GM23338 (cell line): Measurements from ENCODE around the gene JPH4. TPM values are rescaled to one million over a fixed set of nuclear protein-coding genes. Genes with fewer than 3 reads are reported as not detected.
A peak's percentile ranks its signal among the peaks of the same experiment; 100 is the strongest.

Experiments
- ATAC-seq: fragments of 200-7000 bp; cut with Tn5 transposase; 3 replicates; pipeline ENCODE4 v1.9.1; 2020
- DNase-seq: peaks from one replicate; pipeline ENCODE4 v3.0.0-alpha.2; 2015; ENCODE audit warnings: low spot score
- H2AFZ ChIP-seq: fragments of 200-600 bp; sonication (generic); 2 replicates; pipeline ENCODE4 v1.8.0; 2016; ENCODE audit warnings: antibody characterized with exemption, mild to moderate bottlenecking, moderate library complexity
- H3F3A ChIP-seq: fragments of 200-600 bp; sonication (generic); replicated peaks from 2 replicates; pipeline ENCODE4 v1.8.0; 2017; ENCODE audit warnings: antibody characterized with exemption, mixed run types, low read depth
- H3K27ac ChIP-seq: fragments of 200-600 bp; sonication (generic); 2 replicates; pipeline ENCODE4 v1.6.1; 2016; ENCODE audit warnings: low read depth
- H3K27me3 ChIP-seq: fragments of 200-600 bp; sonication (generic); 2 replicates; pipeline ENCODE4 v1.8.0; 2016; ENCODE audit warnings: mild to moderate bottlenecking, mixed run types, moderate library complexity; ENCODE audit not compliant: insufficient read depth
- H3K36me3 ChIP-seq: fragments of 200-600 bp; sonication (generic); 2 replicates; pipeline ENCODE4 v1.8.0; 2016; ENCODE audit warnings: mild to moderate bottlenecking; ENCODE audit not compliant: insufficient read depth
- H3K4me1 ChIP-seq: fragments of 200-600 bp; sonication (generic); 2 replicates; pipeline ENCODE4 v1.8.0; 2016; ENCODE audit warnings: mild to moderate bottlenecking, moderate library complexity; ENCODE audit not compliant: insufficient read depth
- H3K4me2 ChIP-seq: fragments of 200-600 bp; sonication (generic); 2 replicates; pipeline ENCODE4 v1.7.1; 2017; ENCODE audit warnings: mixed run types
- H3K4me3 ChIP-seq: fragments of 200-600 bp; sonication (generic); 2 replicates; pipeline ENCODE4 v1.6.1; 2016; ENCODE audit warnings: mixed run types
- H3K79me2 ChIP-seq: fragments of 200-600 bp; sonication (generic); replicated peaks from 2 replicates; pipeline ENCODE4 v1.8.0; 2017; ENCODE audit warnings: mild to moderate bottlenecking; ENCODE audit not compliant: insufficient read depth
- H3K9me2 ChIP-seq: fragments of 200-600 bp; sonication (generic); 2 replicates; pipeline ENCODE4 v1.8.0; 2017; ENCODE audit not compliant: insufficient read depth
- H4K20me1 ChIP-seq: fragments of 200-600 bp; sonication (generic); replicated peaks from 2 replicates; pipeline ENCODE4 v1.8.0; 2017; ENCODE audit warnings: mild to moderate bottlenecking; ENCODE audit not compliant: insufficient read depth
- H3K27ac Mint-ChIP-seq: 2 replicates; pipeline ENCODE4 v1.8.0; 2020; ENCODE audit warnings: inconsistent platforms, mild to moderate bottlenecking, moderate library complexity, mixed read lengths
- H3K27me3 Mint-ChIP-seq: 3 replicates; pipeline ENCODE4 v1.8.0; 2022; ENCODE audit warnings: low read depth, mild to moderate bottlenecking, moderate library complexity, mixed read lengths, inconsistent platforms; ENCODE audit not compliant: insufficient read depth, poor library complexity
- H3K36me3 Mint-ChIP-seq: 3 replicates; pipeline ENCODE4 v1.8.0; 2021; ENCODE audit warnings: low read depth, mild to moderate bottlenecking, inconsistent platforms, moderate library complexity, mixed read lengths
- H3K4me1 Mint-ChIP-seq: 3 replicates; pipeline ENCODE4 v1.8.0; 2020; ENCODE audit warnings: mild to moderate bottlenecking, inconsistent platforms, mixed read lengths
- H3K4me3 Mint-ChIP-seq: 3 replicates; pipeline ENCODE4 v1.8.0; 2021; ENCODE audit warnings: moderate library complexity, mild to moderate bottlenecking, inconsistent platforms, mixed read lengths
- H3K9me3 Mint-ChIP-seq: 3 replicates; pipeline ENCODE4 v1.8.0; 2020; ENCODE audit warnings: moderate library complexity, mild to moderate bottlenecking, inconsistent platforms, mixed read lengths
- CTCF ChIP-seq, 2 experiments: fragments of 200-600 bp in 1 of 2; sonication (generic) in 1 of 2; conservative IDR thresholded peaks; 2 replicates each; pipeline versions ENCODE4 v1.5.1 to v1.6.1; 2016 to 2017; ENCODE audit warnings: antibody characterized with exemption in 2 of 2, low read depth in 2 of 2, mild to moderate bottlenecking in 2 of 2, moderate library complexity in 1 of 2
- EZH2 ChIP-seq: fragments of 200-600 bp; sonication (generic); IDR thresholded peaks from one replicate; pipeline ENCODE4 v1.8.0; 2017; ENCODE audit warnings: antibody characterized with exemption, mild to moderate bottlenecking, low read depth; ENCODE audit not compliant: unreplicated experiment
- EZH2phosphoT487 ChIP-seq: fragments of 200-600 bp; sonication (generic); IDR thresholded peaks from one replicate; pipeline ENCODE4 v1.8.1; 2018; ENCODE audit warnings: antibody characterized with exemption; ENCODE audit not compliant: unreplicated experiment
- JUNB ChIP-seq: IDR thresholded peaks from one replicate; pipeline ENCODE4 v1.6.1; 2016; ENCODE audit warnings: antibody characterized with exemption; ENCODE audit not compliant: unreplicated experiment
- NANOG ChIP-seq: IDR thresholded peaks from 2 replicates; pipeline ENCODE4 v1.6.1; 2016; ENCODE audit warnings: antibody characterized with exemption, borderline replicate concordance
- POLR2AphosphoS5 ChIP-seq: IDR thresholded peaks from 2 replicates; pipeline ENCODE4 v1.6.1; 2016; ENCODE audit warnings: antibody characterized with exemption, low read depth
- REST ChIP-seq: IDR thresholded peaks from one replicate; pipeline ENCODE4 v1.6.1; 2018; ENCODE audit warnings: antibody characterized with exemption; ENCODE audit not compliant: unreplicated experiment
- ZNF114 ChIP-seq: fragments of 250-450 bp; sonication (Bioruptor Pico); IDR thresholded peaks from 2 replicates; pipeline ENCODE4 v1.5.0; 2020; ENCODE audit warnings: mild to moderate bottlenecking, moderate library complexity
- polyA plus RNA-seq: library from polyadenylated mRNA; unstranded; fragments of >200 nt; fragmentation: Nextera tagmentation; extraction: Ambion mirVana; gene quantifications from 2 replicates; pipeline ENCODE4 v1.2.1, GENCODE V29; 2016
- total RNA-seq: library from RNA; depleted of rRNA; stranded (reverse); fragments of >200 nt; shearing (Covaris generic); gene quantifications from 2 replicates; pipeline ENCODE4 v1.2.3, GENCODE V29; 2014
- TF ChIP-seq, protein P1 (sequence below): IDR thresholded peaks from 2 replicates; pipeline ENCODE4 v1.6.1; 2016; ENCODE audit warnings: antibody characterized with exemption

Gene JPH4
- total and polyA plus RNA-seq, 2 experiments from 2014 or later = 11.0 to 29.9 TPM

- TF ChIP-seq REST = no peak
Observed at GRCh38 chr14:23547924-23548323, 30.7 kb downstream of the JPH4 start (continued).

DNA sequence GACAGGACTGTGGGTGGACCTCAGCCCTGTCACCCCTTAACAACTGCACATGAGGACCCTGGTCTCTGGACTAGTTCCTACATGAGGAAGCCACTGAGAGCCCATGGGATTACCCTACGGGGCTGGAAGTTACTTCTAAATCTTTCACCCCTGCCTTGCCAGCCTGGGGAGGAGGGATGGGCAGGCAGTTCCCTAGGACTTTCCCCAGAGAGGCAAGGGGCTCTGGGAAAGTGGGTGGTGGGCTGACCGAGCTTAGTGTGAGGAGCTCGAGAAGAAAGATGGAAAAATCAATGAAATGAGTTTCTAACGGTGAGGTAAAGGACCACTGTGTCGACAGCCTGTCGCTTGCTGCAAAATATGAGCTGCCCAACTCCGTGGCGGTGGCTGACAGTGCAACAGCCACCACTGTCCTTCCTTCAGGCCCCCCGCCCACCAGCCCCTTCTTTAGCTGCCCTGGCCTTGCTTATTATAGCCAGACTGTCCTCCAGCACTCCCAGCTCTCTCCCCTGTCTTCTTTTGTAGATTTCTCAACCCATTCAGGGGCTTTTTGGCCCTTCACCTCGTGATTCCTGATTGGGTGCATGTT is 32.0 kb downstream of the JPH4 start:
- Histone ChIP-seq H3K27me3 (no peaks in the 10 kb centered on the region), H3K9me2 (no peaks in the 10 kb centered on the region), H3K79me2 (peaks cover 77% of the 10 kb centered on the region), H2AFZ (no peak overlapping the region), H3K4me3 (peak overlapping the region; percentile 47; the same call in 1 of the 2 replicates), H3K36me3 (no peaks in the 10 kb centered on the region), H4K20me1 (no peaks in the 10 kb centered on the region), H3K4me1 (peaks cover 77% of the 10 kb centered on the region), H3F3A (0 out of 2 replicates have a peak, but pooled peaks cover 10% of the 10 kb centered on the region), H3K27ac (peak overlapping the region; percentile 99), H3K4me2 (peak overlapping the region; percentile 100)
- Mint-ChIP-seq H3K4me3 (no peak overlapping the region; the same call in 2 of the 3 replicates), H3K36me3 (peaks cover 38% of the 10 kb centered on the region), H3K27me3 (peaks cover 7% of the 10 kb centered on the region), H3K9me3 (no peaks in the 10 kb centered on the region; the same call in 2 of the 3 replicates), H3K4me1 (peaks cover 19% of the 10 kb centered on the region), H3K27ac (no peak overlapping the region; the same call in 1 of the 2 replicates)
- DNase-seq = no peak
- ATAC-seq = no peak
- TF ChIP-seq, protein P1, sequence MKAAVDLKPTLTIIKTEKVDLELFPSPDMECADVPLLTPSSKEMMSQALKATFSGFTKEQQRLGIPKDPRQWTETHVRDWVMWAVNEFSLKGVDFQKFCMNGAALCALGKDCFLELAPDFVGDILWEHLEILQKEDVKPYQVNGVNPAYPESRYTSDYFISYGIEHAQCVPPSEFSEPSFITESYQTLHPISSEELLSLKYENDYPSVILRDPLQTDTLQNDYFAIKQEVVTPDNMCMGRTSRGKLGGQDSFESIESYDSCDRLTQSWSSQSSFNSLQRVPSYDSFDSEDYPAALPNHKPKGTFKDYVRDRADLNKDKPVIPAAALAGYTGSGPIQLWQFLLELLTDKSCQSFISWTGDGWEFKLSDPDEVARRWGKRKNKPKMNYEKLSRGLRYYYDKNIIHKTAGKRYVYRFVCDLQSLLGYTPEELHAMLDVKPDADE = no peak
- no peak for TF ChIP-seq EZH2

GRCh38 chr14:23545740-23546365 is 32.7 kb downstream of the JPH4 start:
- no peak for DNase-seq
- no peak for ATAC-seq
- peak overlapping the region; percentile 47 for H3K4me3 ChIP-seq
- H3K36me3 Mint-ChIP-seq = peaks cover 38% of the 10 kb centered on the region
- H3K27me3 Mint-ChIP-seq = peaks cover 9% of the 10 kb centered on the region
- no peaks in the 10 kb centered on the region for H3K9me2 ChIP-seq
- no peaks in the 10 kb centered on the region for H4K20me1 ChIP-seq
- peak overlapping the region; percentile 100 for H3K4me2 ChIP-seq
- 0 out of 2 replicates have a peak, but pooled peaks cover 10% of the 10 kb centered on the region for H3F3A ChIP-seq
- H3K9me3 Mint-ChIP-seq = no peaks in the 10 kb centered on the region; the same call in 2 of the 3 replicates
- H2AFZ ChIP-seq = no peak overlapping the region
- H3K79me2 ChIP-seq = peaks cover 74% of the 10 kb centered on the region
- H3K4me3 Mint-ChIP-seq = peak overlapping the region; percentile 49
- peaks cover 77% of the 10 kb centered on the region for H3K4me1 ChIP-seq
- H3K36me3 ChIP-seq = no peaks in the 10 kb centered on the region
- peaks cover 19% of the 10 kb centered on the region for H3K4me1 Mint-ChIP-seq
- peak overlapping the region; percentile 99 for H3K27ac ChIP-seq
- no peaks in the 10 kb centered on the region for H3K27me3 ChIP-seq
- H3K27ac Mint-ChIP-seq = peak overlapping the region; percentile 96
- TF ChIP-seq CTCF (conservative IDR thresholded peaks at IDR 0.05; ENCODE audit: low read depth in 2 of 2) = no peak
- no peak for TF ChIP-seq NANOG
- TF ChIP-seq POLR2AphosphoS5 = no peak
- TF ChIP-seq JUNB = no peak
- TF ChIP-seq, protein P1 = no peak
- no peak for TF ChIP-seq EZH2
- no peak for TF ChIP-seq ZNF114 (CRISPR knock-in tag)
- TF ChIP-seq EZH2phosphoT487 = no peak
- no peak for TF ChIP-seq REST
